WTC11 (cell line): Measurements from ENCODE around the gene TNRC6A. TPM values are rescaled to one million over a fixed set of nuclear protein-coding genes. Genes with fewer than 3 reads are reported as not detected.

Experiments
- ATAC-seq: fragments of 200-7000 bp; cut with Tn5 transposase; 2 replicates; pipeline ENCODE4 v1.10.0; 2021; ENCODE audit warnings: mild to moderate bottlenecking, moderate library complexity
- CTCF ChIA-PET: fragments of 300-600 bp; sonication (Branson Sonifier 250); formaldehyde crosslinking; loops from one replicate; lab custom pipeline; 2021; ENCODE audit warnings: antibody characterized with exemption; lab: Charles Lee
- POLR2A ChIA-PET: fragments of 350-600 bp; sonication (Branson Sonifier 250); formaldehyde crosslinking; loops from one replicate; lab custom pipeline; 2021; ENCODE audit warnings: antibody characterized with exemption; lab: Charles Lee
- DNase-seq: peaks from one replicate; pipeline ENCODE4 v3.0.0; 2021; ENCODE audit warnings: low spot score
- H3K27ac Mint-ChIP-seq: 2 replicates; pipeline ENCODE4 v1.8.0; 2021; ENCODE audit warnings: mixed read lengths
- H3K27me3 Mint-ChIP-seq: 2 replicates; pipeline ENCODE4 v1.8.0; 2021; ENCODE audit warnings: low read depth, mild to moderate bottlenecking, moderate library complexity, mixed read lengths
- H3K36me3 Mint-ChIP-seq: 2 replicates; pipeline ENCODE4 v1.8.0; 2021; ENCODE audit warnings: mixed read lengths
- H3K4me1 Mint-ChIP-seq: 2 replicates; pipeline ENCODE4 v1.8.0; 2022; ENCODE audit warnings: mixed read lengths
- H3K4me3 Mint-ChIP-seq: 2 replicates; pipeline ENCODE4 v1.8.0; 2021; ENCODE audit warnings: mild to moderate bottlenecking, moderate library complexity, mixed read lengths
- H3K9me3 Mint-ChIP-seq: 2 replicates; pipeline ENCODE4 v1.8.0; 2021; ENCODE audit warnings: mixed read lengths
- ARID4B ChIP-seq: sonication (generic); formaldehyde crosslinking; IDR thresholded peaks from 2 replicates; pipeline ENCODE4 v1.8.0; 2023; ENCODE audit warnings: missing genetic modification reagents, mild to moderate bottlenecking, borderline replicate concordance
- ATF1 ChIP-seq: sonication (generic); formaldehyde crosslinking; IDR thresholded peaks from 2 replicates; pipeline ENCODE4 v1.8.1; 2023; ENCODE audit warnings: mild to moderate bottlenecking, moderate library complexity, missing genetic modification reagents
- FOXP1 ChIP-seq: sonication (generic); formaldehyde crosslinking; IDR thresholded peaks from 2 replicates; pipeline ENCODE4 v1.8.0; 2022; ENCODE audit warnings: missing genetic modification reagents, mild to moderate bottlenecking, moderate library complexity, borderline replicate concordance
- GABPB1 ChIP-seq: sonication (generic); formaldehyde crosslinking; IDR thresholded peaks from 2 replicates; pipeline ENCODE4 v1.8.1; 2023; ENCODE audit warnings: mild to moderate bottlenecking, missing genetic modification reagents
- JUN ChIP-seq: sonication (generic); formaldehyde crosslinking; IDR thresholded peaks from 2 replicates; pipeline ENCODE4 v1.8.0; 2023; ENCODE audit warnings: mild to moderate bottlenecking, missing genetic modification reagents
- MLX ChIP-seq: sonication (generic); formaldehyde crosslinking; IDR thresholded peaks from 2 replicates; pipeline ENCODE4 v1.8.1; 2023; ENCODE audit warnings: mild to moderate bottlenecking, missing genetic modification reagents, moderate library complexity
- MXD4 ChIP-seq: fragments of 250-450 bp; sonication (Bioruptor Pico); IDR thresholded peaks from 2 replicates; pipeline ENCODE4 v1.8.0; 2021; ENCODE audit warnings: mild to moderate bottlenecking, moderate library complexity, borderline replicate concordance
- MYBL2 ChIP-seq: sonication (generic); formaldehyde crosslinking; IDR thresholded peaks from 2 replicates; pipeline ENCODE4 v1.8.1; 2023; ENCODE audit warnings: mild to moderate bottlenecking, moderate library complexity, missing genetic modification reagents
- NR2C2 ChIP-seq: sonication (generic); formaldehyde crosslinking; IDR thresholded peaks from 2 replicates; pipeline ENCODE4 v1.8.0; 2022; ENCODE audit warnings: mild to moderate bottlenecking, missing genetic modification reagents
- NR3C1 ChIP-seq: sonication (generic); formaldehyde crosslinking; conservative IDR thresholded peaks from 2 replicates; pipeline ENCODE4 v1.8.1; 2023; ENCODE audit warnings: low read depth, mild to moderate bottlenecking, missing genetic modification reagents
- OVOL2 ChIP-seq: fragments of 250-450 bp; sonication (Bioruptor Pico); IDR thresholded peaks from 2 replicates; pipeline ENCODE4 v1.9.0; 2021; ENCODE audit warnings: mild to moderate bottlenecking, borderline replicate concordance
- PREB ChIP-seq: sonication (generic); formaldehyde crosslinking; IDR thresholded peaks from 2 replicates; pipeline ENCODE4 v1.8.1; 2022; ENCODE audit warnings: mild to moderate bottlenecking, missing genetic modification reagents, moderate library complexity, borderline replicate concordance
- TCF7 ChIP-seq: sonication (generic); formaldehyde crosslinking; IDR thresholded peaks from 2 replicates; pipeline ENCODE4 v1.8.0; 2022; ENCODE audit warnings: mild to moderate bottlenecking, low read depth, missing genetic modification reagents, moderate library complexity
- ZNF121 ChIP-seq: sonication (generic); formaldehyde crosslinking; IDR thresholded peaks from 2 replicates; pipeline ENCODE4 v1.8.0; 2023; ENCODE audit warnings: missing genetic modification reagents
- ZSCAN18 ChIP-seq: fragments of 250-450 bp; sonication (Bioruptor Pico); IDR thresholded peaks from 2 replicates; pipeline ENCODE4 v2.1.2; 2022; ENCODE audit warnings: mild to moderate bottlenecking, moderate library complexity
- total RNA-seq: library from RNA; stranded (reverse); gene quantifications from 3 replicates; pipeline ENCODE4 v1.2.3, GENCODE V29; 2021
- TF ChIP-seq, protein P1 (sequence below): sonication (generic); formaldehyde crosslinking; IDR thresholded peaks from 2 replicates; pipeline ENCODE4 v1.8.1; 2022; ENCODE audit warnings: mild to moderate bottlenecking, moderate library complexity, missing genetic modification reagents
- TF ChIP-seq, protein P2 (sequence below): fragments of 250-450 bp; sonication (Bioruptor Pico); IDR thresholded peaks from 2 replicates; pipeline ENCODE4 v1.9.0; 2021; ENCODE audit warnings: mild to moderate bottlenecking
- TF ChIP-seq, protein P3 (sequence below): sonication (generic); formaldehyde crosslinking; IDR thresholded peaks from 2 replicates; pipeline ENCODE4 v1.8.0; 2023; ENCODE audit warnings: missing genetic modification reagents

Gene TNRC6A
- total RNA-seq, 1 experiment from 2014 or later, result 86.3 TPM

DNA sequence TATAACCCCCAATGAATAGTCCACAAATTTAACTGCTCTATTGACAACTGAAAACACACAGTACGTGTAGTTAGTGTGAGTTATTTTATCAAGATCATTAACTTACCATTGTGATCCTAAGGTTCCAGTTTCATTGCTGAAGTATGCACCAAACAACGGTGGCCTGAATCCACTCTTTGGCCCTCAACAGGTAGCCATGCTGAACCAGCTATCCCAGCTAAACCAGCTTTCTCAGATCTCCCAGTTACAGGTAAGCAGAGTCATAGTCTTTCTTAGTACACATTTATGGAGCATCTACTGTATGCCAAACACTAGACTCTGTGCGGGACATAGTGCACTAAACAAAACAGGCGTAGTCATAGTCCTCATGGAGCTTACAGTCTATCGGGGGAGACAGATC is 76.0 kb downstream of the TNRC6A start:
- Mint-ChIP-seq H3K27ac (no peak overlapping the region), H3K36me3 (peaks cover 89% of the 10 kb centered on the region), H3K4me3 (no peak overlapping the region), H3K4me1 (no peaks in the 10 kb centered on the region), H3K27me3 (no peaks in the 10 kb centered on the region), H3K9me3 (no peaks in the 10 kb centered on the region)
- TF ChIP-seq NR2C2 (CRISPR knock-in tag), result no peak
- TF ChIP-seq TCF7 (CRISPR knock-in tag), result no peak
- TF ChIP-seq, protein P1, sequence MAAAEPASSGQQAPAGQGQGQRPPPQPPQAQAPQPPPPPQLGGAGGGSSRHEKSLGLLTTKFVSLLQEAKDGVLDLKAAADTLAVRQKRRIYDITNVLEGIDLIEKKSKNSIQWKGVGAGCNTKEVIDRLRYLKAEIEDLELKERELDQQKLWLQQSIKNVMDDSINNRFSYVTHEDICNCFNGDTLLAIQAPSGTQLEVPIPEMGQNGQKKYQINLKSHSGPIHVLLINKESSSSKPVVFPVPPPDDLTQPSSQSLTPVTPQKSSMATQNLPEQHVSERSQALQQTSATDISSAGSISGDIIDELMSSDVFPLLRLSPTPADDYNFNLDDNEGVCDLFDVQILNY (CRISPR knock-in tag), result no peak
- DNase-seq, result no peak
- no peak for ATAC-seq
- POLR2A ChIA-PET, result no interaction called here
- CTCF ChIA-PET, result no interaction called here

DNA sequence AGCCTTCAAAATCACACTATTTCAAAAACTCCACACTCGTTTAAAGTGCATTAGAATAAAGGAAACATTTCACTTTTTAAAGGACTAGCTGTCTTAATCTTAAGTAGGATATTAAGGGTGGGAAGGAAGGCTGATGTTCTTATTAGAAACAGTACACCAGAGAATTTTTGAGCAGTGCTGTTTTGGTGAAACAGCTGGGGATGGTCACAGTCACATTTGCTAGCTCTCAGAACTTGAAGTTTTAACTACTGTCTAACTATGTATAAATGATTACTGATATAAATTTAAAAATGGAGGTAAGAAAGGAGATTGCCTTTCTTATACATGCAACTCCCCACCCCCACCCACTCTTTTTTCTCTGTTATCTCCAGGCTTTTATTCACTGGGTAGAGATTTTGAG is 77.8 kb downstream of the TNRC6A start:
- Mint-ChIP-seq H3K9me3 (no peaks in the 10 kb centered on the region), H3K27ac (no peak overlapping the region), H3K4me1 (no peaks in the 10 kb centered on the region), H3K27me3 (no peaks in the 10 kb centered on the region), H3K36me3 (peaks cover 88% of the 10 kb centered on the region), H3K4me3 (no peak overlapping the region)
- no peak for DNase-seq
- no peak for TF ChIP-seq ATF1 (CRISPR knock-in tag)
- TF ChIP-seq JUN (CRISPR knock-in tag), result no peak
- no peak for TF ChIP-seq MXD4 (CRISPR knock-in tag)
- TF ChIP-seq, protein P2, sequence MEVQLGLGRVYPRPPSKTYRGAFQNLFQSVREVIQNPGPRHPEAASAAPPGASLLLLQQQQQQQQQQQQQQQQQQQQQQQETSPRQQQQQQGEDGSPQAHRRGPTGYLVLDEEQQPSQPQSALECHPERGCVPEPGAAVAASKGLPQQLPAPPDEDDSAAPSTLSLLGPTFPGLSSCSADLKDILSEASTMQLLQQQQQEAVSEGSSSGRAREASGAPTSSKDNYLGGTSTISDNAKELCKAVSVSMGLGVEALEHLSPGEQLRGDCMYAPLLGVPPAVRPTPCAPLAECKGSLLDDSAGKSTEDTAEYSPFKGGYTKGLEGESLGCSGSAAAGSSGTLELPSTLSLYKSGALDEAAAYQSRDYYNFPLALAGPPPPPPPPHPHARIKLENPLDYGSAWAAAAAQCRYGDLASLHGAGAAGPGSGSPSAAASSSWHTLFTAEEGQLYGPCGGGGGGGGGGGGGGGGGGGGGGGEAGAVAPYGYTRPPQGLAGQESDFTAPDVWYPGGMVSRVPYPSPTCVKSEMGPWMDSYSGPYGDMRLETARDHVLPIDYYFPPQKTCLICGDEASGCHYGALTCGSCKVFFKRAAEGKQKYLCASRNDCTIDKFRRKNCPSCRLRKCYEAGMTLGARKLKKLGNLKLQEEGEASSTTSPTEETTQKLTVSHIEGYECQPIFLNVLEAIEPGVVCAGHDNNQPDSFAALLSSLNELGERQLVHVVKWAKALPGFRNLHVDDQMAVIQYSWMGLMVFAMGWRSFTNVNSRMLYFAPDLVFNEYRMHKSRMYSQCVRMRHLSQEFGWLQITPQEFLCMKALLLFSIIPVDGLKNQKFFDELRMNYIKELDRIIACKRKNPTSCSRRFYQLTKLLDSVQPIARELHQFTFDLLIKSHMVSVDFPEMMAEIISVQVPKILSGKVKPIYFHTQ (CRISPR knock-in tag), result no peak
- TF ChIP-seq ARID4B (CRISPR knock-in tag), result no peak
- TF ChIP-seq NR3C1 (CRISPR knock-in tag), result no peak
- TF ChIP-seq MLX (CRISPR knock-in tag), result no peak
- no peak for TF ChIP-seq GABPB1 (CRISPR knock-in tag)
- TF ChIP-seq, protein P3, sequence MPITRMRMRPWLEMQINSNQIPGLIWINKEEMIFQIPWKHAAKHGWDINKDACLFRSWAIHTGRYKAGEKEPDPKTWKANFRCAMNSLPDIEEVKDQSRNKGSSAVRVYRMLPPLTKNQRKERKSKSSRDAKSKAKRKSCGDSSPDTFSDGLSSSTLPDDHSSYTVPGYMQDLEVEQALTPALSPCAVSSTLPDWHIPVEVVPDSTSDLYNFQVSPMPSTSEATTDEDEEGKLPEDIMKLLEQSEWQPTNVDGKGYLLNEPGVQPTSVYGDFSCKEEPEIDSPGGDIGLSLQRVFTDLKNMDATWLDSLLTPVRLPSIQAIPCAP, result no peak
- no peak for TF ChIP-seq ZSCAN18 (CRISPR knock-in tag)
- no peak for TF ChIP-seq PREB (CRISPR knock-in tag)
- no peak for TF ChIP-seq MYBL2
- no peak for TF ChIP-seq ZNF121 (CRISPR knock-in tag)
- no peak for TF ChIP-seq OVOL2 (CRISPR knock-in tag)
- TF ChIP-seq FOXP1 (CRISPR knock-in tag), result no peak
- ATAC-seq, result no peak
- POLR2A ChIA-PET, result no interaction called here
- CTCF ChIA-PET, result no interaction called here
